Measurements from ENCODE around the gene KIR2DL4.
"Not testable (repeated sequence)": the region's sequence is repeated elsewhere in the genome, so short reads cannot be mapped to it uniquely, and the experiment has no call there.

KIR2DL4 gene

DNA sequence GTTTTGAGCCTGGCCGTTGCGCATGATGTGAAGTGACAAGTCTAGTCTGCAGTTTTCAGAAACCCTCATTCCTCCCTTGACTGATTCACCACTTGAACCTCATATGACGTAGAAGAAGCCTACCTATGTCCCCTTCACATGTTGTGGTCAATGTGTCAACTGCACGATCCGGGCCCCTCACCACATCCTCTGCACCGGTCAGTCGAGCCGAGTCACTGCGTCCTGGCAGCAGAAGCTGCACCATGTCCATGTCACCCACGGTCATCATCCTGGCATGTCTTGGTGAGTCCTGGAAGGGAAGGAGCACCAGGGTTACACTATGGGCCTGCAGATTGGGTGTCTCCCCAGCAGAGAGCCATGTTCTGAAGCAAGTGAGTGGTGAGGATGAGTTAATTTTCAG is at the start of gene KIR2DL4:
Gene KIR2DL4, plus strand, starts transcription at position 201 of the 400 bp plus-strand sequence. Its CDS starts 42 bp downstream, at position 243.
- DNase-seq, result no peak

- DNase-seq, result not testable (repeated sequence)
Measured at GRCh38 chr19:54756204-54757110, 47.0 kb upstream of the KIR2DL4 start.

GRCh38 chr19:54758577-54758976 is 44.8 kb upstream of the KIR2DL4 start:
- DNase-seq, result not testable (repeated sequence)

DNA sequence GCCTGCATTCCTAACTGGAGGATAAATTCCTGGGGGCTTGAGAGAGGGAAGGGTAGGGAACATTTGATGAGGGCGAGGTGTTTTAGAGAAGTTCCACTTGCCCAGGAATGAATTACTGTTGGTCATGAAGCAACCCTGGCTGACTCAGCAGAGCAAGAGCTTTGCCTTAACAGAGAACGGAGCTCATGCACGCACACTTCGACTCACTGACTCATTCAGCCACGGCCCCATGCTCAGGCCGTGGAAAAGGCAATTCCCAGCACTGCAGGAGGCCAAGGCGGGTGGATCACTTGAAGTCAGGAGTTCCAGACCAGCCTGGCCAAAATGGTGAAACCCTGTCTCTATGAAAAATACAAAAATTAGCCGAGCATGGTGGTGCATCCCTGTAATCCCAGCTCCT is 39.2 kb upstream of the KIR2DL4 start:
- DNase-seq, result not testable (repeated sequence)

DNA sequence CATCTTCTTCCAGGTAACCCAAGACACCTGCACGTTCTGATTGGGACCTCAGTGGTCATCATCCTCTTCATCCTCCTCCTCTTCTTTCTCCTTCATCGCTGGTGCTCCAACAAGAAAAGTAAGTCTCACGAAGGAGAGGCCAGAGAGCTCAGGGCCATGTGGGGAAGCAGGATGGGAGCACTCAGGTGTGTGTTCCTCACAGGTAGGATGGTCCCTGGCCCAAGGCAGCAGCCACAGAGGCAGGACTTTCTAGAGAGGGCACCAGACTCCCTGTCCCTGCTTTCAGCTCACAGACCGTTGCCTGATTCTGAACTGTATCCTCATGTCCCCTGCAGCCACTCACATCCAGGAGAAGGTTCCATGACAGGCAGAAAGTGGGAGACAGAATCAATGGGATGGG is 36.9 kb upstream of the KIR2DL4 start:
- DNase-seq, result not testable (repeated sequence)

DNA sequence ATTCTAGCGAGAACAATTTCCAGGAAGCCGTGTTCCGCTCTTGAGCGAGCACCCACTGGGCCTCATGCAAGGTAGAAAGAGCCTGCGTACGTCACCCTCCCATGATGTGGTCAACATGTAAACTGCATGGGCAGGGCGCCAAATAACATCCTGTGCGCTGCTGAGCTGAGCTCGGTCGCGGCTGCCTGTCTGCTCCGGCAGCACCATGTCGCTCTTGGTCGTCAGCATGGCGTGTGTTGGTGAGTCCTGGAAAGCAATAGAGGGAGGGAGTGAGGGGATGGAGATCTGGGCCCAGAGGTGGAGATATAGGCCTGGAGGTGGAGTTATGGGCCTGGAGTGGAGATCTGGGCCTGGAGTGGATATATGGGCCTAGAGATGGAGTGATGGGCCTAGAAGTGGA is 33.8 kb upstream of the KIR2DL4 start, which contains the start of gene KIR2DL1:
Gene KIR2DL1, plus strand, starts transcription at position 148 of the 400 bp plus-strand sequence. Its CDS starts 58 bp downstream, at position 206.
- not testable (repeated sequence) for DNase-seq

- DNase-seq, result not testable (repeated sequence)
Measured at GRCh38 chr19:54770511-54770910, 32.9 kb upstream of the KIR2DL4 start.

GRCh38 chr19:54771018-54771960 is 32.1 kb upstream of the KIR2DL4 start:
- not testable (repeated sequence) for DNase-seq

DNA sequence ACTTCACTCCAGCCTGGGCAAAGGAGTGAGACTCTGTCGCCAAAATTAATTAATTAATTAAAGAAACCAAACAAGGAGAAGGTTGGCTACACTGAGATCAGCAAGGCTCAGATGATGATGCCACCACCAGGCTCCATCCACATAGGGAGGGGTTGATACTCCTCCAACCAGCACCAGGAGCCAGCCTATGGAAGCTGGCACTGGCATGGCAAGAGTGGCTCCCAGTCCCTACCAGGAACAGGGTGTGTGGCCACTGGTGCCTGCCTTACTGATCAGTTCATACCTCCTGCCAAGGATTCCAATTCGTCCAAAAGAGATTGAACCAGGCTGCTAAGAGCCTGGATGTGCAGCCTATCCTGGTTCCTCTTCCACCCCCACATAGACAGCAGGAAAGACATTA is 30.7 kb upstream of the KIR2DL4 start:
- not testable (repeated sequence) for DNase-seq

- DNase-seq, result not testable (repeated sequence)
Measured at GRCh38 chr19:54775095-54775815, 28.2 kb upstream of the KIR2DL4 start.

- not testable (repeated sequence) for DNase-seq
Measured at GRCh38 chr19:54775830-54776229, 27.6 kb upstream of the KIR2DL4 start.

- DNase-seq, result not testable (repeated sequence)
Measured at GRCh38 chr19:54777851-54778250, 25.6 kb upstream of the KIR2DL4 start.

DNA sequence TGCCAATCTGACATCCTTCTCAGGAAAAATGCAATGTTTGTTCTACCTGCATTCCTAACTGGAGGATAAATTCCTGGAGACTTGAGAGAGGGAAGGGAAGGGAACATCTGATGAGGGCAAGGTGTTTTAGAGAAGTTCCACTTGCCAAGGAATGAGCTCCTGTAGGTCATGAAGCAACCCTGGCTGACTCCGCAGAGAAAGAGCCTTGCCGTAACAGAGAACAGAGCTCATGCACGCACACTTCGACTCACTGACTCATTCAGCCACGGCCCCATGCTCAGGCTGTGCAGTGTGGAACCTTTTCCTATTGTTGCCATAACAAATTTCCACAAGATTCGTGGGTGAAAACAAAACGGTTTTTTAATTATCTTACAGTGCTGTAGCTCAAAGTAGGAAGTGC is 24.5 kb upstream of the KIR2DL4 start:
- not testable (repeated sequence) for DNase-seq

DNA sequence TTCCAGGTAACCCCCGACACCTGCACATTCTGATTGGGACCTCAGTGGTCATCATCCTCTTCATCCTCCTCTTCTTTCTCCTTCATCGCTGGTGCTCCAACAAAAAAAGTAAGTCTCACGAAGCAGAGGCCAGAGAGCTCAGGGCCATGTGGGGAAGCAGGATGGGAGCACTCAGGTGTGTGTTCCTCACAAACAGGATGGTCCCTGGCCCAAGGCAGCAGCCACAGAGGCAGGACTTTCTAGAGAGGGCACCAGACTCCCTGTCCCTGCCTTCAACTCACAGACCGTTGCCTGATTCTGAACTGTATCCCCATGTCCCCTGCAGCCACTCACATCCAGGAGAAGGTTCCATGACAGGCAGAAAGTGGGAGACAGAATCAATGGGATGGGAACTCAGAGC is 20.5 kb upstream of the KIR2DL4 start:
- not testable (repeated sequence) for DNase-seq

DNA sequence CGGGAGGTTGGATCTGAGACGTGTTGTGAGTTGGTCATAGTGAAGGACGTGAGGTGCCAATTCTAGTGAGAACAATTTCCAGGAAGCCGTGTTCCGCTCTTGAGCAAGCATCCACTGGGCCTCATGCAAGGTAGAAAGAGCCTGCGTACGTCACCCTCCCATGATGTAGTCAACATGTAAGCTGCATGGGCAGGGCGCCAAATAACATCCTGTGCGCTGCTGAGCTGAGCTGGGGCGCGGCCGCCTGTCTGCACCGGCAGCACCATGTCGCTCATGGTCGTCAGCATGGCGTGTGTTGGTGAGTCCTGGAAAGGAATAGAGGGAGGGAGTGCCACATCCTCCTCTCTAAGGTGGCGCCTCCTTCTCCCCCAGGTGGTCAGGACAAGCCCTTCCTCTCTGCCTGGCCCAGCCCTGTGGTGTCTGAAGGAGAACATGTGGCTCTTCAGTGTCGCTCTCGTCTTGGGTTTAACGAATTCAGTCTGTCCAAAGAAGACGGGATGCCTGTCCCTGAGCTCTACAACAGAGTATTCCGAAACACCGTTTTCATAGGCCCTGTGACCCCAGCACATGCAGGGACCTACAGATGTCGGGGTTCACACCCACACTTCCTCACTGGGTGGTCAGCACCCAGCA is 17.2 kb upstream of the KIR2DL4 start:
- DNase-seq, result not testable (repeated sequence)

GRCh38 chr19:54788154-54788553 is 15.3 kb upstream of the KIR2DL4 start:
- not testable (repeated sequence) for DNase-seq

DNA sequence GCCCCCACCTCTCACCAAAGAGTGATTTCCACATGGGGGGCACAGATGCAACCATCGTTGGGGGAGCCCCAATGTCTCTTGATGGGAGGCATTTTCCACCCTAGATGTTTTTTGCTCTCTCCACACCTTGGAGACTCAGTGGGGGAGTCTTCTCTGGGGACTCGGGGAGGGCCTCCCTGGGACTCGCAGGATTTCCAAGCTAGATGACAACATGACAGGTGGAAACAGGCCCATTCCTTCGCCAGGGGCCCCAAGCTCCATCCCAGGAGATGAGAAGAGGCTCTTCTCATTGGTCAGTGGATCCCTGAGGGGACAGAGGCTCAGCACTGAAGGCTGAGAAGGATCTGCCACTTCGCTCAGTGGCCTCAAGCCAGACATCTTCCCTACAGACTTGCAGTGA is 12.7 kb upstream of the KIR2DL4 start:
- no peak for DNase-seq

- DNase-seq, result no peak
Measured at GRCh38 chr19:54791476-54791875, 11.9 kb upstream of the KIR2DL4 start.

GRCh38 chr19:54792814-54793213 is 10.6 kb upstream of the KIR2DL4 start:
- DNase-seq, result no peak

- DNase-seq, result no peak
Measured at GRCh38 chr19:54795758-54796157, 7.7 kb upstream of the KIR2DL4 start.

GRCh38 chr19:54804101-54804500 is 691 bp downstream of the KIR2DL4 start:
- DNase-seq, result no peak

- DNase-seq, result no peak
Measured at GRCh38 chr19:54804571-54804970, 1.2 kb downstream of the KIR2DL4 start.
